Duodenal mucosa (tissue), 2 donors: ENCODE data around the gene ACAT2.

Source experiments
- H3K27ac ChIP-seq: one replicate; pipeline ENCODE4 v1.7.0; 2013; ENCODE audit warnings: low read depth, low read length
- H3K27me3 ChIP-seq, 2 donors: one replicate each; pipeline ENCODE4 v1.7.0; 2013; ENCODE audit warnings: low read length in 2 of 2, control low read depth in 1 of 2; ENCODE audit not compliant: insufficient read depth in 2 of 2, control insufficient read depth in 1 of 2
- H3K36me3 ChIP-seq, 2 donors: one replicate each; pipeline ENCODE4 v1.7.0; 2013; ENCODE audit warnings: low read length in 2 of 2, control low read depth in 1 of 2; ENCODE audit not compliant: insufficient read depth in 2 of 2, control insufficient read depth in 1 of 2
- H3K4me1 ChIP-seq, 2 donors: one replicate each; pipeline ENCODE4 v1.7.0; 2013; ENCODE audit warnings: low read length in 2 of 2, control low read depth in 1 of 2; ENCODE audit not compliant: insufficient read depth in 2 of 2, control insufficient read depth in 1 of 2
- H3K4me3 ChIP-seq, 2 donors: one replicate each; pipeline ENCODE4 v1.7.0; 2013; ENCODE audit warnings: low read length in 2 of 2, low read depth in 1 of 2
- H3K9ac ChIP-seq, 2 donors: one replicate each; pipeline ENCODE4 v1.7.0; 2013; ENCODE audit warnings: low read length in 2 of 2, low read depth in 1 of 2
- H3K9me3 ChIP-seq, 2 donors: one replicate each; pipeline ENCODE4 v1.7.0; 2013; ENCODE audit warnings: low read length in 2 of 2, control low read depth in 1 of 2; ENCODE audit not compliant: control insufficient read depth in 1 of 2

The ACAT2 gene

DNA sequence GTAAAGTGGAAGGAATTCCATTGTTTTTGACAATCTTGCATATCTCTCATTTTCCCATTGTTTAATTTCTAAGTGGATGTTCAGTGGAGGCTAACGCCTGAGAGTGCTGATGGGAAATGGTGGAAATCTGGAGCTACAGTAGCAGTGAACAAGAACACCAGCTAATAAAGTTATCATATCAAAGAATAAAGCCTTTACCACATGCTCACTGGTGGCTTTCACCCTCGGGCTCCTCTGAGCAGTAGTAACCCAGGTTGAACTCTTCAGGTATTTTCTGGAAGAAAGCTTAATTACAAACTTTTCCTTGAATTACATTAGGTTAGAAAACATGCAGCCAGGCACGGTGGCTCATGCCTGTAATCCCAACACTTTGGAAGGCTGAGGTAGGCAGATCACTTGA is 10.4 kb upstream of the ACAT2 start:
- H3K9me3 ChIP-seq: no peaks in the 10 kb centered on the region
- peaks cover 25 to 88% of the 10 kb centered on the region in 2 donors for H3K36me3 ChIP-seq
- no peak overlapping the region for H3K4me3 ChIP-seq
- H3K9ac ChIP-seq: no peak overlapping the region
- H3K27me3 ChIP-seq: no peaks in the 10 kb centered on the region
- no peak overlapping the region for H3K27ac ChIP-seq
- no peaks in the 10 kb centered on the region for H3K4me1 ChIP-seq

DNA sequence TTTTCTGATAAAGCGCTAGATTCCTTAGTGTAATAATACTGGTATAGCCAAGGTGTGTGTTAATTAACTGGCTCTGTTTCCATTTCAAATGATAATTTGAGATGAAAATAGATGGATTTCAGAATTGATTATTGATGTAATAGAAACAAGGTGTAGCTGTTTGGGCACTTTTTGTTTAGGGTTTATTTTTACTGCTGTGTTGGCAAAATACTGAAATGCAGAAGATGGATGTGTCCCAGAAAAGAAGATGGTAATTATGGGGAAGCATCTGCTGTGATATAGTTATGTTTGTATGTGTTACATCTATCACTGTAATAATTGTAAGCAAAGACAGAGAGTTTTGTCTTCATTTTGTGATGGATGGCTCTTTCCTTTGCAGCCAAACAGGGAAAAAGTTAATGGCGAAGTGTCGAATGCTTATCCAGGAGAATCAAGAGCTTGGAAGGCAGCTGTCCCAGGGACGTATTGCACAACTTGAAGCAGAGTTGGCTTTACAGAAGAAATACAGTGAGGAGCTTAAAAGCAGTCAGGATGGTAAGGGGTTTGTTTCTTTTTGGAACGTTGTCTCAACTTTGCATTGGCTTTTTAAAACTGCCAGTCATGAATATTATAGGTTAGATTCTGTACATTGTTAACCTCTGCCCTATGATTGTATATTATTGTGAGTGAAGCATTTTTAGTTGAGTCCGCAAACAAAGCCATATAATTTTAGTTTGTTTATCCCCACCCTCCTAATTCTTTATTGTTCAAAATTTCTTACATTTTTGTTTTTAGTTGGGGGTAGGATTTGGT is 8.6 kb upstream of the ACAT2 start:
- no peak overlapping the region for H3K4me3 ChIP-seq
- no peaks in the 10 kb centered on the region for H3K4me1 ChIP-seq
- no peak overlapping the region for H3K9ac ChIP-seq
- H3K36me3 ChIP-seq: peaks cover 22 to 88% of the 10 kb centered on the region in 2 donors
- no peaks in the 10 kb centered on the region for H3K9me3 ChIP-seq
- no peak overlapping the region for H3K27ac ChIP-seq
- H3K27me3 ChIP-seq: no peaks in the 10 kb centered on the region

DNA sequence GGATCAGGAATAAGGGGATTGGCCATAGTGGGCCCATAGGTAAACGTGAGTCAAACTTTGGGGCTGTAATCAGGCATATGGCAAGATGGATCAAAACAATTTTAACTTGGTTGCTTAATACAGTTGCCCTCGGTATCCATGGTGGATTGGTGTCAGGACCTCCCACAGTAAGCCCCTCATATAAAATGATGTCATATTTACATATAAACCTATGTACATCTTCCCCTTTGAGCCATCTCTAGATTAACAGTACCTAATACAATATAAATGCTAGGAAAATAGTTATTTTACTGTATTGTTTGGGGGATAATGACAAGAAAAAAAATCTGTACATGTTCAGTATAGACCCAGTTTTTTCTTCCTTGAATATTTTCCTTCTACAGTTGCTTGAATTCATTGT is 7.4 kb upstream of the ACAT2 start:
- no peaks in the 10 kb centered on the region for H3K4me1 ChIP-seq
- no peaks in the 10 kb centered on the region for H3K9me3 ChIP-seq
- H3K27me3 ChIP-seq: no peaks in the 10 kb centered on the region
- no peak overlapping the region for H3K9ac ChIP-seq
- no peak overlapping the region for H3K27ac ChIP-seq
- peaks cover 19 to 78% of the 10 kb centered on the region in 2 donors for H3K36me3 ChIP-seq
- H3K4me3 ChIP-seq: no peak overlapping the region

DNA sequence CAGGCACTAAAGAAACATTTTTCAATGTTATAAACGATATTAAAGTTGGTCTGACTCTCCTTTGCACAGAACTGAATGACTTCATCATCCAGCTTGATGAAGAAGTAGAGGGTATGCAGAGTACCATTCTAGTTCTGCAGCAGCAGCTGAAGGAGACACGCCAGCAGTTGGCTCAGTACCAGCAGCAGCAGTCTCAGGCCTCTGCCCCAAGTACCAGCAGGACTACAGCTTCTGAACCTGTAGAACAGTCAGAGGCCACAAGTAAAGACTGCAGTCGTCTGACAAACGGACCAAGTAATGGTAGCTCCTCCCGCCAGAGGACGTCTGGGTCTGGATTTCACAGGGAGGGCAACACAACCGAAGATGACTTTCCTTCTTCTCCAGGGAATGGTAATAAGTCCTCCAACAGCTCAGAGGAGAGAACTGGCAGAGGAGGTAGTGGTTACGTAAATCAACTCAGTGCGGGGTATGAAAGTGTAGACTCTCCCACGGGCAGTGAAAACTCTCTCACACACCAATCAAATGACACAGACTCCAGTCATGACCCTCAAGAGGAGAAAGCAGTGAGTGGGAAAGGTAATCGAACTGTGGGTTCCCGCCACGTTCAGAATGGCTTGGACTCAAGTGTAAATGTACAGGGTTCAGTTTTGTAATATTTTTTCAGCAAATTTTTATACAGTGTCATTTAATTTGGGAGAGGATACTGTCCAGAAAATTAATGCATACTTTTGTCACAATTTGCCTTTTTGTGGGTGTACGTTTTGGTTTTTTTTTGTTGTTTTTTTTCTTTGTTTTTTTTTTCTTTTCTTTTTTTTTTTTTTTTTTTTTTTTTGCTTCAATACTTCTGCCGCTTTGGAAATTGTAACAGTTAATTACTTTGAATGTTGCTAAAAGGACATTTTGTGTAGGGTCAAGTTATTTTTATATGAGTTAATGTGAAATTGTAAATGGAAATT is 6.6 kb upstream of the ACAT2 start:
- no peaks in the 10 kb centered on the region for H3K4me1 ChIP-seq
- no peaks in the 10 kb centered on the region for H3K27me3 ChIP-seq
- H3K27ac ChIP-seq: no peak overlapping the region
- H3K36me3 ChIP-seq: peaks cover 16 to 70% of the 10 kb centered on the region in 2 donors
- no peak overlapping the region for H3K9ac ChIP-seq
- no peaks in the 10 kb centered on the region for H3K9me3 ChIP-seq
- H3K4me3 ChIP-seq: no peak overlapping the region

DNA sequence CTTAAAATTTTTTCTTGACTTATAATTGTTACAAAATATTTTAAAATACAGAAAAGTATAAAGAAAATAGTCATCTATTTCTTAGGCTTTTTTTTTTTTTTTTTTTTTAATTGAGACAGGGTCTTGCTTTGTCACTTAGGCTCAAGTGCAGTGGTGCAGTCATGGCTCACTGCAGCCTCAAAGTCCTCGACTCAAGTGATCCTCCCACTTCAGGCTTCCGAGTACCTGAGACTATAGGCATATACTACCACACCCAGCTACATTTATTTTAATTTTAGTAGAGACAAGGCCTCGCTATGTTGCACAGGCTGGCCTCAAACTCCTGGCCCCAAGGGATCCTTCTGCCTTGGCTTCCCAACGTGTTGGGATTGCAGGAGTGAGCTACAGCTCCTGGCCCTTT is 5.3 kb upstream of the ACAT2 start:
- H3K9ac ChIP-seq: no peak overlapping the region
- no peaks in the 10 kb centered on the region for H3K27me3 ChIP-seq
- peaks cover 16 to 62% of the 10 kb centered on the region in 2 donors for H3K36me3 ChIP-seq
- H3K4me1 ChIP-seq: peaks cover 9% of the 10 kb centered on the region in 2 donors
- H3K4me3 ChIP-seq: no peak overlapping the region
- no peaks in the 10 kb centered on the region for H3K9me3 ChIP-seq
- no peak overlapping the region for H3K27ac ChIP-seq

DNA sequence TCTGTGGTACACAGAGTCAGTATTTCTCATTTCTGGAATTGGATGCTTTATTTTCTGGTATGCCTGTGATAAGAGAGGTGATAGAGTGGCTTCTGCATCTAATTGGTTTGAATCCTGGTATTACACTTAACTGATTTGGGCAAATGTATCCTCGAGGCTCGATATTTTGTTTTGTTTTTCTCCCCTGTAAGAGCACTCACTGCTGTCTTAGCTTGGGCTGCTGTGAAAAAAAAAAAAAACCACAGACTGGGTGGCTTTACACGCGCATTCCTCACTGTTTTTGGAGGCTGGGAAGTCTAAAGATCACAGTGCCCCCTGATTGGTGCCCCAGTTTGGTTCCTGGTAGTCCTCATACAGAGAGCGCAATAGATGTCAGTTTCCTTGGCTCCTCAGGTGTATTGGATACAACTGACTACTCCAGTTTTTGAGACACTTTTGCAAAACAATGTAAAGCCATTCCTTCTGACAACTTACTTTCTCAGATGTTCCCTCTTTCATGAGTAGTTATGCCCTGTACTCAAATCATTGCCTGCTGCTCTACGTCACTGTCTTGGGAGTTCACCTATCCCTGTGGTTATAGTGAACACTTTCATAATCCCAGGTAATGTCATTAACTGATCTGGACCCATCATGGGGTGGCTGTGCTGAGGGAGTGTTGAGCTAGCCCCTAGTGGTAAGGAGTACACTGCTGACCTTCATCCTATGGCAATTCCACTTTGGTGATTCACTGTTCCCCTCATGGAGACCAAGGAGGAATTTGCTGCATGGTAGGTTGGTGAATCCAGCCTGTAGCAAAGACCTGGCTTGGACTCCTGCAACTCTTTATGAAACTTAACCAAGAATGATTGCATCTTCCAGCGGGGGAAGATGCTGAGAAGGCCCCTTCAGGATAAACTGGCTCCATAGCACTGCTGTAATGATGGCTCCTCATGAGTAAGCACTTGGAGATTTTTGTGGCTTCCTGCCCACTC is 3.5 kb upstream of the ACAT2 start:
- Histone ChIP-seq H3K9me3 (no peaks in the 10 kb centered on the region), H3K4me3 (no peak overlapping the region), H3K36me3 (peaks cover 10 to 48% of the 10 kb centered on the region in 2 donors), H3K27ac (no peak overlapping the region), H3K4me1 (peaks cover 14 to 16% of the 10 kb centered on the region in 2 donors), H3K9ac (no peak overlapping the region), H3K27me3 (no peaks in the 10 kb centered on the region)

DNA sequence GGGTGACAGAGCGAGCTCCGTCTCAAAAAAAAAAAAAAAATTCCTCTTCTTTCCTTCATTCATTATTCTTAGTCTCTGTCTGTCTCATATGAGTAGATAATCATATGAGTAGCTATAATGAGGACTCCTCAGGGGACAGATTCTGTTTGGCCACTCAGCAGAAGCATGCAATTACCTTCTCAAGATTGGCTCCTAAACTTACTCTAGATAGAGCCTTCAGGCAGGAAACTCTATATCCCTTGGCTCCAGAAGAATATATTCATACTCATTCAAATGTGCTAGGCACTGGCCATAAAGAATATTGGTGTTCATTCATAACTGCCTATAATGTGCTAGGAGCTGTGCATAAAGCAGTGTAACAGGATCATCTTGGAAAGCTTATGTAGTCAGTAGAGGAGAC is 2.2 kb upstream of the ACAT2 start:
- Histone ChIP-seq H3K36me3 (peaks cover 9 to 42% of the 10 kb centered on the region in 2 donors), H3K9ac (no peak overlapping the region), H3K4me3 (no peak overlapping the region), H3K4me1 (peaks cover 14 to 17% of the 10 kb centered on the region in 2 donors), H3K27me3 (no peaks in the 10 kb centered on the region), H3K27ac (no peak overlapping the region), H3K9me3 (no peaks in the 10 kb centered on the region)

DNA sequence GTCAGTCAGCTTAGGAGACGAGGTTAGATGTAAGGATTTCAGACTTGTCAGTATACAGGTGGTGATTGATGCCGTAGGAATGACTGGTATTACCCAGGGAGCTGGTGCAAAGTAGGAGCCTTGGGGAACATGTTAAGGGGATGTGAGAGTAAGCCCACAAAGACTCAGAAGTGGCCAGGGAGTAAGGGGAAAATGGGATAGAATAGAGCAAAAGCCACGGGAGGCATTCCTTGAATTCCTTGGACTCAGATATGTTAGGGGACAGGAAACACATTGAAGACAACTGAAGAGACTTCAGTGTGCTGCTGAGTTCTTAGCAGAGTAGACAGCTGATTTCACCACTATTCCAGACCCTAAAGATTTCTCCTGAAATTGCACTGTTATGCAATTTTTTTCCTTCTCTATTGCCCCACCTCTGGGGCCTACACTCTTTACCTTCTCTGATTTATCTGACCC is 1.2 kb upstream of the ACAT2 start:
- Histone ChIP-seq H3K27ac (no peak overlapping the region), H3K9ac (peak overlapping the region in 1 of 2 donors; percentile 98), H3K4me3 (peak overlapping the region; percentile 82 to 85)

DNA sequence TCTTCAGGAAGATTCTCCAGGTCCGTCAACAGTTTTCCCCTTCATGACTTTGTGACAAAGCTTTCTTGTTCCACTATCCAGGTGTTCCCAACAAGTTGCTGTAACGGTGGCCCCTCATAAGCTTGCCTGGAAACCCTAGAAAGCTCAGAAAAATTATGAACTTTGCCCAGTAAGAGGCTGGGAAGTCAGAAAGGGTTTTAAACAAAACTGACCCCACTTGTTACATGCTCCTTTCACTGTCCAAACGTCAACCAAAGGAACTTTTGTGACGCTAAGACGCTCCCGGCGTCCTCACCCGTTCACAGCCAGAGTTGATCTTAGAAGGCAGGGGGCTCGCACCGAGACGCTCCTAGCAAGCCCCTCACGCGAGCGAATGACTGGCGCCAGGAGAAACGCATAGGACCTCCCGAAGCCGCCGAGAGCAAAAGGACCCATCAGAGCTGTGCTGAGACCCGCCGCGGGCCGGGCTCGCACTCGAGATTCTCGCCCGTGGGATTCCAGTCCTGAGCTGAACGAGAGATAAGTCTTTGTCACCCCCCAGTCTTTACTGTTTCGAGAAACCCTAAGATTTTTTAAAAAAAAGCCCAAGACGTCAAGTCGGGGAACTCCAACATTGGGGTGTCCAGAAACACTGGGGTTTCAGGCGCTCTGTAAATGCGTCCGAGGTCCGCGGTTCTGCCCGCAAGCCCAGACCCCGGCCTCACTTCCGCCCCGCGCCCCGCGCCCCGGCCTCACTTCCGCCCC is 544 bp upstream of the ACAT2 start:
- Histone ChIP-seq H3K4me1 (peaks cover 14 to 17% of the 10 kb centered on the region in 2 donors), H3K27ac (peak overlapping the region; percentile 99), H3K27me3 (no peaks in the 10 kb centered on the region), H3K4me3 (peak overlapping the region; percentile 82 to 85), H3K36me3 (peaks cover 4 to 36% of the 10 kb centered on the region in 2 donors), H3K9ac (peak overlapping the region; percentile 87 to 98), H3K9me3 (no peaks in the 10 kb centered on the region)

More for the DNA sequence above, 1.2 kb upstream of the ACAT2 start:
- no peaks in the 10 kb centered on the region for H3K9me3 ChIP-seq
- H3K4me1 ChIP-seq: peaks cover 14 to 17% of the 10 kb centered on the region in 2 donors
- H3K27me3 ChIP-seq: no peaks in the 10 kb centered on the region
- H3K36me3 ChIP-seq: peaks cover 4 to 41% of the 10 kb centered on the region in 2 donors
